Activated CD8-positive, alpha-beta memory T cell treated with anti-CD3 and anti-CD28 coated beads, Interleukin-2, amount 50 U/mL, for 48 hours (primary cell): ENCODE data around the gene ELP4.

Source experiments
- DNase-seq: peaks from one replicate; pipeline ENCODE4 v3.0.0-alpha.2; 2020

The ELP4 gene

DNA sequence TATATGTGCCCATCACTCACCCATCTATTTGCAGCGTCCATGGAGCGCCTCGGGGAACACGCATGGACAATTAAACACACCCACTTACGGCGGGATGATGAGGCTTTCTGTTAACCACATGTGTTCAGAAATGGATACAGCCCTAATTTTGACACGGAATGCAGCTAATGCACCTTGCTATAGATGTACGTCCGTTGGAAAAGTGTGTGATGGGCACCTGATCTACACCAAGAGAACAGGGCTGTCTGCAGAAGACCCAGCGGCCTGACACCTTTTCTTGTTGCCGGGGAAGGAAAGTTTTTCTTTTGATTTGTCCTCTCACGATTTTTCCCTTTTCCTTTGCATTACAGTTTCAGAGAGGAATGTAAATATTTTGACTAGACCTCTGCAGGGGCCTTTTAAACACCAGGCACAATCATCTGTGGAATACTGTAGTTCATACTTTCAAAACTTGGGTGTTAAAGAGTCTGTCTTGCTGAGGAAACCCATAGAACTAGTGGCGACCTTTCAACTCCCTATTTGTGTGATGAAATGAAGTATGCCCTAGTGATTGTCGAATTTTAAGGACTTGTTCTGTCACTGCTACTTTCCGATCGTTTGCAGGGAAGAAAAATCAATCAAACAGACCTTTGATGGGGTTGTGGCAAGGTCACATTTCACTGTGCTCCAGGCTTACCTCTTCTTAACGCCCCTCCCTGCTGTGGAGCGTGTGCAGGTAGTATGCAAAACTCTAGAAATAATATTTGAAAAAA lies 318.1 kb downstream of the ELP4 start:
- no peak for DNase-seq

DNA sequence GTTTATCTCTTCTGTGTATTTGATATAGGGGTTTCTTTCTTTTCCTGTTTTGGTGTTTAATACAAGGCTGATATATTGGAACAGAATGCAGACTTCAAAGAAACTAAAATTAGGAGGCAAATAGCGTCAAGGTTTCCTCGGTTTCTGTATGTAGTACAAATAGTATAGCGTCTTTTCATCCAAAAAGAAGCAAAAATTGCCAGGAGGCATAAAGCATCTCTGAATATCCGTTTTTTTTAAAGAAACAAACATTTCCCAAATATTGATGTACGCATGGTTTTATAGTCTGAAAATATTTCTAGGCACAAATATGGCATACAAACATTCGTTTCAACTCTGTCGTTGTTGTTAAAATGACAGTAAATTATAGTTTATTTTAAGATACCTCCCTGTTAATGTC lies 318.6 kb downstream of the ELP4 start:
- no peak for DNase-seq

DNA sequence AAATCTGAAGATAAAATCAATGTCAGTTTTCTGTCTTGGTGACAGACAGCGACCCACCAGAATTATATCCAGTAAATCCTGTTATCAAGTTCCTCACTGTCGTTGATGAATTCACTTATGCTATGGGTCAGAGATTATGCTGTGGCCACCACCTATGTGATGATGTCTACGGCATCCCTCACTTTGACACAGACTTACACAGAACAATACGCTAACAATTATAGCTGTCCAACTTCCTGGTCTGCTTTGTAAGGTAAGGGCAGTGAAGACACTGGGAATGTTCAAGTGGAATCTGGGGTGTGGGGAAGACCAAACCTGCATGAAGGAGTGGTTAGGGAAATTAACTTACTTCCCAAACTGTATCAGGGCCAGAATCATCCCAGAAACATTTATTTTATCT lies 320.8 kb downstream of the ELP4 start:
- no peak for DNase-seq

DNA sequence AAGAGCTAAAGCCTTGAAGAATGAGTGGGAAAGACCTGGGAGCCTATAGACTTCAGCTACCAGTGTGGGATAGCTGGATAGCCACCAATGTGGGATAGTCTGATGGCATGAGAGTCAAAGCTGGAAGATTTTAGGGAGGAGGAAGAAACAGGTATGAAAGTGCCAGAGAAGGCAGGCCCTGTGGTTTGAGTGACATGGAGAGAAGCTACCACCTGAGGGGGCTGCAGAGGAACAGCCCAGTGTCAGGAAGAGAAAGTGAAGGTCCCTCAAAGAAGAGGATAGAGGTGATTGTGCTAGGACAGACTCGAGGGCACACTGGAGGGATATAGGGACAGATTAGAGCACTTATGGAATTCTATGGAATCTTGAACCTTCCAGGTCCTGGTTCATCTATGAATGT lies 324.7 kb downstream of the ELP4 start:
- no peak for DNase-seq
